ENCODE data around the gene SIGLEC1. TPM values are rescaled to one million over a fixed set of nuclear protein-coding genes. Genes with fewer than 3 reads are reported as not detected.
A peak's percentile ranks its signal among the peaks of the same experiment; 100 is the strongest.

SIGLEC1 gene
- polyA plus RNA-seq, 1 donor from 2014 or later = not detected

- H3K27me3 Mint-ChIP-seq = peaks cover 8% of the 10 kb centered on the region
- H3K27ac Mint-ChIP-seq = no peak overlapping the region
- no peaks in the 10 kb centered on the region for H3K36me3 Mint-ChIP-seq
- no peak overlapping the region for H3K4me3 Mint-ChIP-seq
- no peaks in the 10 kb centered on the region for H3K9me3 Mint-ChIP-seq
- peaks cover 0 to 10% (median 5%) of the 10 kb centered on the region in 3 donors for H3K4me1 Mint-ChIP-seq
These were observed 37.5 kb upstream of the SIGLEC1 start for GRCh38 chr20:3749689-3750531.

GRCh38 chr20:3749087-3749688 is 36.8 kb upstream of the SIGLEC1 start:
- H3K4me1 Mint-ChIP-seq = peaks cover 0 to 13% (median 5%) of the 10 kb centered on the region in 3 donors
- H3K36me3 Mint-ChIP-seq = no peaks in the 10 kb centered on the region
- H3K27me3 Mint-ChIP-seq = peaks cover 15% of the 10 kb centered on the region
- no peak overlapping the region for H3K27ac Mint-ChIP-seq
- no peak overlapping the region for H3K4me3 Mint-ChIP-seq
- peaks cover 0 to 1% (median 0%) of the 10 kb centered on the region in 3 donors for H3K9me3 Mint-ChIP-seq

GRCh38 chr20:3748073-3748472 is 35.7 kb upstream of the SIGLEC1 start:
- H3K36me3 Mint-ChIP-seq = no peaks in the 10 kb centered on the region
- H3K27me3 Mint-ChIP-seq = peaks cover 16% of the 10 kb centered on the region

GRCh38 chr20:3747471-3747870 is 35.1 kb upstream of the SIGLEC1 start:
- peak overlapping the region in 2 of 4 donors; percentile 5 to 11 for H3K4me3 Mint-ChIP-seq
- H3K27ac Mint-ChIP-seq = no peak overlapping the region
- H3K4me1 Mint-ChIP-seq = peaks cover 0 to 8% (median 0%) of the 10 kb centered on the region in 3 donors
- peaks cover 16% of the 10 kb centered on the region for H3K27me3 Mint-ChIP-seq
- H3K36me3 Mint-ChIP-seq = no peaks in the 10 kb centered on the region
- peaks cover 0 to 2% (median 0%) of the 10 kb centered on the region in 3 donors for H3K9me3 Mint-ChIP-seq

More at GRCh38 chr20:3748073-3748472, 35.7 kb upstream of the SIGLEC1 start:
- peaks cover 0 to 11% (median 3%) of the 10 kb centered on the region in 3 donors for H3K4me1 Mint-ChIP-seq
- H3K4me3 Mint-ChIP-seq = no peak overlapping the region
- peaks cover 0 to 2% (median 0%) of the 10 kb centered on the region in 3 donors for H3K9me3 Mint-ChIP-seq
- no peak overlapping the region for H3K27ac Mint-ChIP-seq

DNA sequence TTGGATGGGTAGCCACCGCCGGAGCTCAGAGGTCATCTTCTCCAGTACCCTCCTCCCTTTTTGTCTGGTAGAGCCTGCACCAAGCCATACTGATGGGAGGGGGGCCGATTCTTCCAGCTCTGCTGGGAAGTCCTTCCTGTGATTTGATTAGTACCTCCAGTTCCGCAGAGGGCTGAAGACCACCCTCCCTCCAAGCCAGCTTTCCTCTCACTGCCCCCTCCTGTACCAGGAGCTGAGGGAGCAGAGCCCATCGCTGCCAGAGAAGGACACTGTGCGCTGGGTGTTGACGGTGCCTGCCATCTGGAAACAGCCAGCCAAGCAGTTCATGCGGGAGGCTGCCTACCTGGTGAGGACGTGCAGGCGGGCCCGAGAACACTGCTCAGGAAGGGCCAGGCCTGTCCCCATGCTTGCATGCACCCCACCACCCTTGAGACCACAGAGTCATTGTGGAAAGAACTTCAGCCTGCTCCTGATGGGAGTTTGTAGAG is 33.3 kb upstream of the SIGLEC1 start:
- H3K9me3 Mint-ChIP-seq = peaks cover 0 to 2% (median 0%) of the 10 kb centered on the region in 3 donors
- H3K36me3 Mint-ChIP-seq = no peaks in the 10 kb centered on the region
- H3K27me3 Mint-ChIP-seq = peaks cover 17% of the 10 kb centered on the region
- peaks cover 0 to 3% (median 0%) of the 10 kb centered on the region in 3 donors for H3K4me1 Mint-ChIP-seq
- peak overlapping the region in 1 of 4 donors; percentile 12 for H3K4me3 Mint-ChIP-seq
- no peak overlapping the region for H3K27ac Mint-ChIP-seq

DNA sequence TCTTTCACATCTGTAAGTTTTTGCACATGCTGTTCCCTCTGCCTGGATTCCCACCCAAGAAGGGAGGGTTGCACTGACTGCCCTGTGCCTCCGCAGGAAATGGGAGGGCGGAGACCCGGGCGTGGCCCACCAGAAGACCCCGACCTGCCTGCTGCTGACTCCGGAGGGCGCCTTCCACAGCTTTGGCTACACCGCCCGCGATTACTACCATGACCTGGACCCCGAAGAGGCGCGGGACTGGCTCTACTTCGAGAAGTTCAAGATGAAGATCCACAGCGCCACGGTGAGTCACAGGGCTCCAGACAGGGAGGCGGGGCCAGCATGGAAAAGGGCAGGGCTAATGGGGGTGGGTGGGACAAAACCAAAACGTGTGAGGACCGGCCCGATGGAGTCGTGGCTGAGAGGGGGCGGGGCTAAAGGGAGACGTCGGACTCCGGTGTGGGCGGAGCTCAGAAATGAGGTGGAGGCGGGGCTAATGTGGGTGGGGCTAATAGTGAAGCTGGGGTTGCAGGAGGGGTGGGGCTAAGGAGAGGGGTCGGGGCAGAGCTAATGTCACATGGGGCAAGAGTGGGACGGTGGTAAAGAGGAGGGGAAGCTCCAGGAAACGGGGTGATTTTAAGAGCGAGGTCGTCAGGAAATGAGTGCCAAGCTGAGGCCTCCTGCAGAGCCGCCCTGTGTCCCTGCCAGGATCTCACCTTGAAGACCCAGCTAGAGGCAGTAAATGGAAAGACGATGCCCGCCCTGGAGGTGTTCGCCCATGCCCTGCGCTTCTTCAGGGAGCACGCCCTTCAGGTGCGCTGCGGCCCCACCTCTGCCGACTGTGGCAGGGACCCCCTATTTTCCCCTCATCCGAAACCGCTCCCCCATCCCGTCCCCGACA is 32.6 kb upstream of the SIGLEC1 start:
- H3K4me1 Mint-ChIP-seq = peaks cover 0 to 3% (median 0%) of the 10 kb centered on the region in 3 donors
- no peaks in the 10 kb centered on the region for H3K36me3 Mint-ChIP-seq
- H3K9me3 Mint-ChIP-seq = peaks cover 0 to 2% (median 0%) of the 10 kb centered on the region in 3 donors
- H3K27me3 Mint-ChIP-seq = peaks cover 17% of the 10 kb centered on the region
- H3K4me3 Mint-ChIP-seq = peak overlapping the region in 3 of 4 donors; percentile 25 to 86 (median 63)
- H3K27ac Mint-ChIP-seq = no peak overlapping the region

DNA sequence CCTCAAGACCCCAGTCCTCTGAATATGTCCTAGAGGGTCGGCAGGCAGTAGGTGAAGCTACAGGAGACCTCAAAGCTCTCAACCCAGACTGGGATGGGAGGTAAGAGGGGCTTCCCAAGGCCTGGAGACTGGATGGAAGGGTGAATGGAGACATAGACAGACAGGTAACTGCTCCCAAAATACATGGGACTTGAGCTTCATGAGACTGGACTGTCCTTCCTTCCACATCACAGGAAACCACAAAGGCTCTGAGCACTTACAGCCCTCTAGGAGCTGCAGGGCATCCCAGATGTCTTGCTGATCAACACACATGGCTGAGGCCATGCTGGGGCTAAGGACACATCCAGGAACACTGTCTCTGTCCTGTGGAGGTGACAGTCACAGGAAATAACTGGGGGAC is 31.6 kb upstream of the SIGLEC1 start:
- Mint-ChIP-seq H3K27me3 (peaks cover 17% of the 10 kb centered on the region), H3K4me3 (peak overlapping the region in 2 of 4 donors; percentile 7 to 41), H3K36me3 (no peaks in the 10 kb centered on the region), H3K27ac (no peak overlapping the region), H3K9me3 (peaks cover 0 to 2% (median 0%) of the 10 kb centered on the region in 3 donors), H3K4me1 (peaks cover 0 to 3% (median 0%) of the 10 kb centered on the region in 3 donors)

GRCh38 chr20:3743251-3743650 is 30.9 kb upstream of the SIGLEC1 start:
- Mint-ChIP-seq H3K4me3 (peak overlapping the region in 1 of 4 donors; percentile 9), H3K27me3 (peaks cover 15% of the 10 kb centered on the region), H3K27ac (no peak overlapping the region), H3K4me1 (peaks cover 0 to 3% (median 0%) of the 10 kb centered on the region in 3 donors), H3K9me3 (peaks cover 0 to 2% (median 0%) of the 10 kb centered on the region in 3 donors), H3K36me3 (no peaks in the 10 kb centered on the region)

GRCh38 chr20:3741836-3742458 is 29.5 kb upstream of the SIGLEC1 start:
- H3K4me3 Mint-ChIP-seq = no peak overlapping the region
- H3K27me3 Mint-ChIP-seq = peaks cover 15% of the 10 kb centered on the region
- no peak overlapping the region for H3K27ac Mint-ChIP-seq
- peaks cover 0 to 3% (median 0%) of the 10 kb centered on the region in 3 donors for H3K4me1 Mint-ChIP-seq
- H3K9me3 Mint-ChIP-seq = peaks cover 0 to 2% (median 0%) of the 10 kb centered on the region in 3 donors
- no peaks in the 10 kb centered on the region for H3K36me3 Mint-ChIP-seq

DNA sequence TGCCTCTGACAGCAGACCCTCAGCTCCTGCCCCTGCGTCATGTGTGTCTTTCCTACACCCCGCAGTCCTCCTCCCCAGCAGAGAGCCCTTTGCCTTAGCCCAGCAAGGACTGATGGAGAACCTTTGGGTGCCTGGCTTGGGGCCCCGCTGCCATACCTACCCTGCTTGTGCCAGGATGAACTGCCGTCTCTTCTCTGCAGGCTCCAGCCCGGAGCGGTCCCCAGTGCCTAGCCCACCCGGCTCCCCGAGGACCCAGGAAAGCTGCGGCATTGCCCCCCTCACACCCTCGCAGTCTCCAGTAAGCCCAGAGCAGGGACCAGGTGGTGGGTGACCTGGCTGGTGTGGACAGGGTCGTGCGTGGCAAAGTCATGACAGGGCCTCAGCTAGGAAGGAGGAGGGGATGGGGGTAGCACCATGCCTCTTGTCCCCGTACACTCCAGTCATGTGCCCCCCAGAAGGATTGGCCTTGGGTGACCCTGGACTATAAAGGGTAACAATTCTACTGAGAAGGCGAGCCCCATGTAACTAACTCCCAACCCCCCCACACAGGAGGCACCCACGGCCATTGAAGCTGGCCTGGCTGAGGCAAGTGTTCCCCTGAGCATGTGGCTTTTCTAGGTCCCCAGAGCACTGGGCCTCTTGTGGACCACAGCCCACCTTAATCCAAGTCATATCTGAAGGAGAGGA is 28.4 kb upstream of the SIGLEC1 start:
- peak overlapping the region in 1 of 3 donors; percentile 62 for H3K27ac Mint-ChIP-seq
- H3K4me3 Mint-ChIP-seq = no peak overlapping the region
- no peaks in the 10 kb centered on the region for H3K36me3 Mint-ChIP-seq
- H3K27me3 Mint-ChIP-seq = peaks cover 11% of the 10 kb centered on the region
- peaks cover 0 to 3% (median 0%) of the 10 kb centered on the region in 3 donors for H3K4me1 Mint-ChIP-seq
- peaks cover 0 to 2% (median 0%) of the 10 kb centered on the region in 3 donors for H3K9me3 Mint-ChIP-seq

DNA sequence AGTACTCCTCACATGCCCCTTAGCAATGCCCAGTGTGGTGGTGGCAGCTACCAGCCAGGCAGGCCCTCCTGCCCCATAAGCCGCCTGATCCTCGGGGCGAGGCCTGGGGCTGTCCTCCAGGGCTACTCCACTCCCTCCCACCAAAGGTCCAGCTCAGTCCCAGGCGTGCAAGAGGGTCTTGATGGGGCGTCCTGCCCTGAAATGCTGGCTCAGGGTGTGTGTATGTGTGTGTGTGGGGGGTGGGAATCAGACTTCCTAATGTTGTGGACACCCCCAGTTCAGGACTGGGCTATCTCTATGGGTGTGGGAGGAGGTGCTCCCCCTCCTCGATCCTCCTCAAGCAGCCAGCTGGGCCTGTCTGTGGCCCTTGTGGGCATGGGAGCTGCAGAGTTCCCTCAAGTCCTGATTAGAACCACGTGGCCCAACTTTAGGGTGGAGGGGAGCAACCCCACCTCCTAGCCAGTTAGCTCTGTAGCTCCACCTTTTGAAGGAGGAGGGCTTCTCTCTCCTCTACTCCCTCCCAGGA is 27.6 kb upstream of the SIGLEC1 start:
- H3K36me3 Mint-ChIP-seq = no peaks in the 10 kb centered on the region
- H3K4me1 Mint-ChIP-seq = peaks cover 0 to 3% (median 0%) of the 10 kb centered on the region in 3 donors
- H3K27me3 Mint-ChIP-seq = peaks cover 12% of the 10 kb centered on the region
- H3K27ac Mint-ChIP-seq = peak overlapping the region in 1 of 3 donors; percentile 62
- H3K4me3 Mint-ChIP-seq = no peak overlapping the region
- H3K9me3 Mint-ChIP-seq = peaks cover 0 to 2% (median 0%) of the 10 kb centered on the region in 3 donors

GRCh38 chr20:3739054-3739925 is 26.9 kb upstream of the SIGLEC1 start:
- H3K27me3 Mint-ChIP-seq = peaks cover 6% of the 10 kb centered on the region

More at GRCh38 chr20:3739054-3739925, 26.9 kb upstream of the SIGLEC1 start:
- H3K36me3 Mint-ChIP-seq = no peaks in the 10 kb centered on the region
- peaks cover 0 to 2% (median 0%) of the 10 kb centered on the region in 3 donors for H3K4me1 Mint-ChIP-seq
- H3K9me3 Mint-ChIP-seq = peaks cover 0 to 1% (median 0%) of the 10 kb centered on the region in 3 donors
- peak overlapping the region in 1 of 3 donors; percentile 59 for H3K27ac Mint-ChIP-seq
- H3K4me3 Mint-ChIP-seq = no peak overlapping the region

Data from IgD-negative memory B cell (primary cell).